Measurements from ENCODE around the gene TUBB8. TPM values are rescaled to one million over a fixed set of nuclear protein-coding genes. Genes with fewer than 3 reads are reported as not detected.

TUBB8 gene
- total RNA-seq, 1 donor, result not detected

- no peaks in the 10 kb centered on the region for H3K79me2 ChIP-seq (ENCODE audit: insufficient read depth, low read length)
- TF ChIP-seq CTCF (IDR thresholded peaks at IDR 0.05; ENCODE audit: extremely low read depth, low read depth, low read length), result no peak
- no peaks in the 10 kb centered on the region for H3K4me1 ChIP-seq (ENCODE audit: insufficient read depth, low read length)
- H2AFZ ChIP-seq (ENCODE audit: low read length), result no peak overlapping the region
- H3K27ac ChIP-seq (ENCODE audit: low read depth, low read length), result no peak overlapping the region
- H3K4me2 ChIP-seq (ENCODE audit: insufficient read depth, low read length), result no peak overlapping the region
- no peaks in the 10 kb centered on the region for H3K36me3 ChIP-seq (ENCODE audit: insufficient read depth, low read length)
- H4K20me1 ChIP-seq (ENCODE audit: insufficient read depth, low read length), result no peaks in the 10 kb centered on the region
- no peak for DNase-seq (ENCODE audit: insufficient read length, low spot score, missing footprints)
- H3K27me3 ChIP-seq (ENCODE audit: insufficient read depth, low read length), result no peaks in the 10 kb centered on the region
- H3K4me3 ChIP-seq (ENCODE audit: insufficient read depth, low read length), result no peak overlapping the region
- H3K9me3 ChIP-seq (ENCODE audit: low read depth, low read length), result no peaks in the 10 kb centered on the region
These were observed 43.8 kb upstream of the TUBB8 start for GRCh38 chr10:92846-93245.

- H4K20me1 ChIP-seq (ENCODE audit: insufficient read depth, low read length), result no peaks in the 10 kb centered on the region
- TF ChIP-seq CTCF (IDR thresholded peaks at IDR 0.05; ENCODE audit: extremely low read depth, low read depth, low read length), result no peak
- no peaks in the 10 kb centered on the region for H3K9me3 ChIP-seq (ENCODE audit: low read depth, low read length)
These were observed 43.1 kb upstream of the TUBB8 start for GRCh38 chr10:92153-92552.

GRCh38 chr10:91313-91712, 42.2 kb upstream of the TUBB8 start:
- Histone ChIP-seq H4K20me1 (ENCODE audit: insufficient read depth, low read length) (no peaks in the 10 kb centered on the region), H3K79me2 (ENCODE audit: insufficient read depth, low read length) (no peaks in the 10 kb centered on the region), H3K4me1 (ENCODE audit: insufficient read depth, low read length) (no peaks in the 10 kb centered on the region), H3K9me3 (ENCODE audit: low read depth, low read length) (no peaks in the 10 kb centered on the region), H3K4me3 (ENCODE audit: insufficient read depth, low read length) (no peak overlapping the region), H3K27me3 (ENCODE audit: insufficient read depth, low read length) (no peaks in the 10 kb centered on the region), H2AFZ (ENCODE audit: low read length) (no peak overlapping the region), H3K4me2 (ENCODE audit: insufficient read depth, low read length) (no peak overlapping the region), H3K27ac (ENCODE audit: low read depth, low read length) (no peak overlapping the region), H3K36me3 (ENCODE audit: insufficient read depth, low read length) (no peaks in the 10 kb centered on the region)
- DNase-seq (ENCODE audit: insufficient read length, low spot score, missing footprints), result no peak
- no peak for TF ChIP-seq CTCF (IDR thresholded peaks at IDR 0.05; ENCODE audit: extremely low read depth, low read depth, low read length)

More at GRCh38 chr10:92153-92552, 43.1 kb upstream of the TUBB8 start:
- DNase-seq (ENCODE audit: insufficient read length, low spot score, missing footprints), result no peak
- Histone ChIP-seq H3K79me2 (ENCODE audit: insufficient read depth, low read length) (no peaks in the 10 kb centered on the region), H3K4me2 (ENCODE audit: insufficient read depth, low read length) (no peak overlapping the region), H2AFZ (ENCODE audit: low read length) (no peak overlapping the region), H3K4me1 (ENCODE audit: insufficient read depth, low read length) (no peaks in the 10 kb centered on the region), H3K27ac (ENCODE audit: low read depth, low read length) (no peak overlapping the region), H3K27me3 (ENCODE audit: insufficient read depth, low read length) (no peaks in the 10 kb centered on the region), H3K36me3 (ENCODE audit: insufficient read depth, low read length) (no peaks in the 10 kb centered on the region), H3K4me3 (ENCODE audit: insufficient read depth, low read length) (no peak overlapping the region)

- no peaks in the 10 kb centered on the region for H3K27me3 ChIP-seq (ENCODE audit: insufficient read depth, low read length)
- no peak overlapping the region for H3K27ac ChIP-seq (ENCODE audit: low read depth, low read length)
- H3K4me2 ChIP-seq (ENCODE audit: insufficient read depth, low read length), result no peak overlapping the region
- no peaks in the 10 kb centered on the region for H3K4me1 ChIP-seq (ENCODE audit: insufficient read depth, low read length)
- no peaks in the 10 kb centered on the region for H3K9me3 ChIP-seq (ENCODE audit: low read depth, low read length)
- no peaks in the 10 kb centered on the region for H3K36me3 ChIP-seq (ENCODE audit: insufficient read depth, low read length)
- H2AFZ ChIP-seq (ENCODE audit: low read length), result no peak overlapping the region
- no peak for DNase-seq (ENCODE audit: insufficient read length, low spot score, missing footprints)
- no peak overlapping the region for H3K4me3 ChIP-seq (ENCODE audit: insufficient read depth, low read length)
- H4K20me1 ChIP-seq (ENCODE audit: insufficient read depth, low read length), result no peaks in the 10 kb centered on the region
- no peak for TF ChIP-seq CTCF (IDR thresholded peaks at IDR 0.05; ENCODE audit: extremely low read depth, low read depth, low read length)
- no peaks in the 10 kb centered on the region for H3K79me2 ChIP-seq (ENCODE audit: insufficient read depth, low read length)
These were observed 41.1 kb upstream of the TUBB8 start for GRCh38 chr10:90161-90560.
